Ascending aorta (tissue), 2 donors: ENCODE data around the gene KRTAP10-2. TPM values are rescaled to one million over a fixed set of nuclear protein-coding genes. Genes with fewer than 3 reads are reported as not detected.

Source experiments
- DNase-seq, 2 donors: peaks; one replicate each; pipeline ENCODE4 v3.0.0-alpha.2; 2019; ENCODE audit warnings: low spot score in 2 of 2
- H3K27ac ChIP-seq, 2 donors: fragments of 200-600 bp; sonication (generic); one replicate each; pipeline ENCODE4 v1.5.1; 2016 to 2017; ENCODE audit warnings: mild to moderate bottlenecking in 1 of 2
- H3K27me3 ChIP-seq: fragments of 200-600 bp; sonication (generic); one replicate; pipeline ENCODE4 v1.5.1; 2017
- H3K36me3 ChIP-seq, 2 donors: fragments of 200-600 bp; sonication (generic); one replicate each; pipeline ENCODE4 v1.5.1; 2016
- H3K4me1 ChIP-seq, 2 donors: fragments of 200-600 bp; sonication (generic); one replicate each; pipeline ENCODE4 v1.5.1; 2016 to 2017; ENCODE audit warnings: mild to moderate bottlenecking in 1 of 2
- H3K4me3 ChIP-seq, 2 donors: fragments of 200-600 bp; sonication (generic); one replicate each; pipeline ENCODE4 v1.5.1; 2016 to 2017; ENCODE audit warnings: mild to moderate bottlenecking in 1 of 2
- H3K9me3 ChIP-seq, 2 donors: fragments of 200-600 bp; sonication (generic); one replicate each; pipeline ENCODE4 v1.5.1; 2016
- CTCF ChIP-seq, 3 experiments: fragments of 200-600 bp in 2 of 3; fragments of 450-650 bp in 1 of 3; sonication (generic) in 2 of 3; IDR thresholded peaks; one replicate each; pipeline ENCODE4 v1.5.1; 2016 to 2019; ENCODE audit warnings: antibody characterized with exemption in 3 of 3, mild to moderate bottlenecking in 1 of 3, moderate library complexity in 1 of 3
- intact Hi-C: fragments of 100-400 bp; cut with DNase I; formaldehyde crosslinking; loops from one replicate; pipeline ENCODE4 v1.15.1; 2023
- total RNA-seq: library from RNA; depleted of rRNA; stranded (reverse); fragments of >200 nt; gene quantifications from one replicate; pipeline ENCODE4 v1.1.0, GENCODE V29; 2016

The KRTAP10-2 gene
- total RNA-seq, 1 donor from 2014 or later: not detected

- TF ChIP-seq CTCF (IDR thresholded peaks at IDR 0.05): no peak
- no peak overlapping the region for H3K4me3 ChIP-seq
- DNase-seq: no peak
- H3K4me1 ChIP-seq: no peaks in the 10 kb centered on the region
- H3K27ac ChIP-seq: no peak overlapping the region
- no peaks in the 10 kb centered on the region for H3K27me3 ChIP-seq
- intact Hi-C loops: no loop called here
- no peaks in the 10 kb centered on the region for H3K9me3 ChIP-seq
- H3K36me3 ChIP-seq: no peaks in the 10 kb centered on the region
These were observed 35.7 kb downstream of the KRTAP10-2 start for GRCh38 chr21:44515359-44516165.

GRCh38 chr21:44514746-44515358, 36.5 kb downstream of the KRTAP10-2 start:
- H3K36me3 ChIP-seq: no peaks in the 10 kb centered on the region
- intact Hi-C loops: no loop called here
- no peak overlapping the region for H3K4me3 ChIP-seq
- H3K9me3 ChIP-seq: no peaks in the 10 kb centered on the region
- no peaks in the 10 kb centered on the region for H3K27me3 ChIP-seq
- no peaks in the 10 kb centered on the region for H3K4me1 ChIP-seq
- no peak for DNase-seq
- TF ChIP-seq CTCF (IDR thresholded peaks at IDR 0.05): no peak
- H3K27ac ChIP-seq: no peak overlapping the region

- intact Hi-C loops: no loop called here
- TF ChIP-seq CTCF (IDR thresholded peaks at IDR 0.05): no peak
- H3K36me3 ChIP-seq: no peaks in the 10 kb centered on the region
- no peaks in the 10 kb centered on the region for H3K27me3 ChIP-seq
- H3K4me1 ChIP-seq: no peaks in the 10 kb centered on the region
- no peak for DNase-seq
- no peak overlapping the region for H3K27ac ChIP-seq
- H3K9me3 ChIP-seq: no peaks in the 10 kb centered on the region
- no peak overlapping the region for H3K4me3 ChIP-seq
These were observed 37.1 kb downstream of the KRTAP10-2 start for GRCh38 chr21:44514218-44514520.

GRCh38 chr21:44513389-44514217, 37.7 kb downstream of the KRTAP10-2 start:
- H3K27ac ChIP-seq: no peak overlapping the region
- no peaks in the 10 kb centered on the region for H3K36me3 ChIP-seq
- H3K9me3 ChIP-seq: no peaks in the 10 kb centered on the region
- H3K4me1 ChIP-seq: no peaks in the 10 kb centered on the region
- intact Hi-C loops: no loop called here
- H3K4me3 ChIP-seq: no peak overlapping the region
- H3K27me3 ChIP-seq: no peaks in the 10 kb centered on the region
- DNase-seq: no peak
- no peak for TF ChIP-seq CTCF (IDR thresholded peaks at IDR 0.05)

GRCh38 chr21:44512496-44513388, 38.6 kb downstream of the KRTAP10-2 start:
- H3K27ac ChIP-seq: no peak overlapping the region
- H3K27me3 ChIP-seq: no peaks in the 10 kb centered on the region
- no peak for DNase-seq
- no peaks in the 10 kb centered on the region for H3K4me1 ChIP-seq
- no peaks in the 10 kb centered on the region for H3K9me3 ChIP-seq
- intact Hi-C loops: no loop called here
- H3K4me3 ChIP-seq: no peak overlapping the region
- TF ChIP-seq CTCF (IDR thresholded peaks at IDR 0.05): no peak
- no peaks in the 10 kb centered on the region for H3K36me3 ChIP-seq
